H9 (cell line): ENCODE measurements around the gene PIMREG. TPM values are rescaled to one million over a fixed set of nuclear protein-coding genes. Genes with fewer than 3 reads are reported as not detected.

Experiments
- DNase-seq: peaks from one replicate; pipeline ENCODE4 v3.0.0-alpha.2; 2017
- H2AFZ ChIP-seq: one replicate; pipeline ENCODE4 v1.6.1; 2013; ENCODE audit warnings: mild to moderate bottlenecking, low read length, control low read depth, moderate library complexity
- H2AK5ac ChIP-seq: 2 replicates; pipeline ENCODE4 v1.6.1; 2013; ENCODE audit warnings: low read length, control low read depth, mixed read lengths; ENCODE audit not compliant: insufficient read length
- H2BK120ac ChIP-seq: one replicate; pipeline ENCODE4 v1.6.1; 2013; ENCODE audit warnings: low read depth, mild to moderate bottlenecking, low read length, control low read depth, inconsistent platforms; ENCODE audit not compliant: poor library complexity, severe bottlenecking
- H2BK12ac ChIP-seq: 2 replicates; pipeline ENCODE4 v1.6.1; 2013; ENCODE audit warnings: low read length, control low read depth, mixed read lengths, low read depth; ENCODE audit not compliant: insufficient read length
- H2BK15ac ChIP-seq: 2 replicates; pipeline ENCODE4 v1.6.1; 2013; ENCODE audit warnings: low read depth, low read length, control low read depth
- H2BK20ac ChIP-seq: one replicate; pipeline ENCODE4 v1.6.1; 2013; ENCODE audit warnings: low read depth, mild to moderate bottlenecking, low read length, control low read depth, inconsistent platforms; ENCODE audit not compliant: poor library complexity, severe bottlenecking
- H2BK5ac ChIP-seq: 2 replicates; pipeline ENCODE4 v1.6.1; 2013; ENCODE audit warnings: low read length, control low read depth, mixed read lengths; ENCODE audit not compliant: insufficient read length
- H3K14ac ChIP-seq: 2 replicates; pipeline ENCODE4 v1.6.1; 2013; ENCODE audit warnings: low read length, control low read depth; ENCODE audit not compliant: insufficient read depth
- H3K18ac ChIP-seq: 2 replicates; pipeline ENCODE4 v1.6.1; 2013; ENCODE audit warnings: low read depth, mild to moderate bottlenecking, mixed read lengths, low read length, control low read depth; ENCODE audit not compliant: insufficient read length
- H3K23ac ChIP-seq: 2 replicates; pipeline ENCODE4 v1.6.1; 2013; ENCODE audit warnings: low read length, control low read depth, mixed read lengths, low read depth; ENCODE audit not compliant: insufficient read length
- H3K23me2 ChIP-seq: 2 replicates; pipeline ENCODE4 v1.6.1; 2013; ENCODE audit warnings: low read depth, mild to moderate bottlenecking, mixed read lengths, low read length, control low read depth; ENCODE audit not compliant: insufficient read length, poor library complexity, severe bottlenecking
- H3K27ac ChIP-seq: 2 replicates; pipeline ENCODE4 v1.5.1; 2013; ENCODE audit warnings: low read length, control low read depth, mixed read lengths, low read depth; ENCODE audit not compliant: insufficient read length
- H3K27me3 ChIP-seq: 2 replicates; pipeline ENCODE4 v1.6.1; 2013; ENCODE audit warnings: low read length, control low read depth, inconsistent platforms; ENCODE audit not compliant: insufficient read depth
- H3K4ac ChIP-seq: 2 replicates; pipeline ENCODE4 v1.6.1; 2013; ENCODE audit warnings: low read depth, mild to moderate bottlenecking, control low read depth, inconsistent platforms, low read length, moderate library complexity
- H3K4me1 ChIP-seq: 2 replicates; pipeline ENCODE4 v1.6.1; 2013; ENCODE audit warnings: low read length, control low read depth, inconsistent platforms; ENCODE audit not compliant: insufficient read depth
- H3K4me2 ChIP-seq: 2 replicates; pipeline ENCODE4 v1.6.1; 2013; ENCODE audit warnings: low read length, control low read depth, mixed read lengths; ENCODE audit not compliant: insufficient read length, insufficient read depth
- H3K56ac ChIP-seq: 2 replicates; pipeline ENCODE4 v1.6.1; 2013; ENCODE audit warnings: low read depth, mild to moderate bottlenecking, mixed read lengths, low read length, control low read depth; ENCODE audit not compliant: insufficient read length
- H3K79me1 ChIP-seq: 2 replicates; pipeline ENCODE4 v1.6.1; 2013; ENCODE audit warnings: low read depth, mild to moderate bottlenecking, moderate library complexity, low read length, control low read depth, inconsistent platforms; ENCODE audit not compliant: insufficient read depth, poor library complexity, severe bottlenecking
- H3K79me2 ChIP-seq: 2 replicates; pipeline ENCODE4 v1.6.1; 2013; ENCODE audit warnings: low read length, control low read depth, inconsistent platforms; ENCODE audit not compliant: insufficient read depth
- H3K9ac ChIP-seq: 2 replicates; pipeline ENCODE4 v1.6.1; 2013; ENCODE audit warnings: low read length, control low read depth, mixed read lengths; ENCODE audit not compliant: insufficient read length; ENCODE audit errors: extremely low read depth
- H3K9me3 ChIP-seq: one replicate; pipeline ENCODE4 v1.6.1; 2013; ENCODE audit warnings: low read depth, low read length, inconsistent platforms; ENCODE audit not compliant: control insufficient read depth
- H3T11ph ChIP-seq: one replicate; pipeline ENCODE4 v1.6.1; 2013; ENCODE audit warnings: mild to moderate bottlenecking, low read length, control low read depth, inconsistent platforms
- H4K20me1 ChIP-seq: one replicate; pipeline ENCODE4 v1.6.1; 2013; ENCODE audit not compliant: control insufficient read depth, insufficient read length, insufficient read depth
- H4K5ac ChIP-seq: 2 replicates; pipeline ENCODE4 v1.6.1; 2013; ENCODE audit warnings: low read depth, mild to moderate bottlenecking, mixed read lengths, low read length, control low read depth; ENCODE audit not compliant: insufficient read length
- H4K8ac ChIP-seq: replicated peaks from 2 replicates; pipeline ENCODE4 v1.6.1; 2013; ENCODE audit warnings: low read length, control low read depth, mixed read lengths, low read depth; ENCODE audit not compliant: insufficient read length
- H4K91ac ChIP-seq: 2 replicates; pipeline ENCODE4 v1.6.1; 2013; ENCODE audit warnings: low read depth, mild to moderate bottlenecking, moderate library complexity, mixed read lengths, low read length, control low read depth; ENCODE audit not compliant: insufficient read length
- H3K27ac Mint-ChIP-seq, 3 experiments: 2 replicates in 2 of 3; 3 replicates in 1 of 3; pipeline ENCODE4 v1.8.0; 2020 to 2021; ENCODE audit warnings: mixed read lengths in 3 of 3, mild to moderate bottlenecking in 1 of 3, moderate library complexity in 1 of 3
- H3K27me3 Mint-ChIP-seq: 2 replicates; pipeline ENCODE4 v1.8.0; 2021; ENCODE audit warnings: low read depth, mild to moderate bottlenecking, moderate library complexity, mixed read lengths
- H3K36me3 Mint-ChIP-seq, 3 experiments: 2 replicates in 2 of 3; 3 replicates in 1 of 3; pipeline ENCODE4 v1.8.0; 2020 to 2021; ENCODE audit warnings: low read depth in 3 of 3, mixed read lengths in 3 of 3; ENCODE audit not compliant: insufficient read depth in 1 of 3
- H3K4me1 Mint-ChIP-seq, 2 experiments: 2 replicates each; pipeline ENCODE4 v1.8.0; 2020; ENCODE audit warnings: mixed read lengths in 2 of 2
- H3K4me3 Mint-ChIP-seq, 2 experiments: 2 replicates in 1 of 2; 3 replicates in 1 of 2; pipeline ENCODE4 v1.8.0; 2020 to 2021; ENCODE audit warnings: mild to moderate bottlenecking in 2 of 2, mixed read lengths in 2 of 2, moderate library complexity in 1 of 2
- H3K9me3 Mint-ChIP-seq, 2 experiments: 2 replicates in 1 of 2; 3 replicates in 1 of 2; pipeline ENCODE4 v1.8.0; 2020; ENCODE audit warnings: mild to moderate bottlenecking in 2 of 2, mixed read lengths in 2 of 2, moderate library complexity in 1 of 2
- WGBS: extraction: QIAGEN DNeasy Blood & Tissue Kit; methylation state at CpG from one replicate; pipeline ENCODE4 v1.1.7; 2013; ENCODE audit warnings: missing lambda C conversion rate, low lambda C conversion rate, mixed read lengths; ENCODE audit not compliant: insufficient read length; ENCODE audit errors: extremely low coverage; 5-methylcytosine and 5-hydroxymethylcytosine counted together
- total RNA-seq: library from RNA; stranded (reverse); gene quantifications from 2 replicates; pipeline ENCODE4 v1.2.1, GENCODE V29; 2021
- TF ChIP-seq, protein P1 (sequence below): fragments of 200-600 bp; sonication (generic); conservative IDR thresholded peaks from 3 replicates; pipeline ENCODE4 v1.8.0; 2021; ENCODE audit warnings: antibody characterized with exemption, mild to moderate bottlenecking

Gene PIMREG
- total RNA-seq, 1 experiment from 2014 or later, result 91.6 TPM

DNA sequence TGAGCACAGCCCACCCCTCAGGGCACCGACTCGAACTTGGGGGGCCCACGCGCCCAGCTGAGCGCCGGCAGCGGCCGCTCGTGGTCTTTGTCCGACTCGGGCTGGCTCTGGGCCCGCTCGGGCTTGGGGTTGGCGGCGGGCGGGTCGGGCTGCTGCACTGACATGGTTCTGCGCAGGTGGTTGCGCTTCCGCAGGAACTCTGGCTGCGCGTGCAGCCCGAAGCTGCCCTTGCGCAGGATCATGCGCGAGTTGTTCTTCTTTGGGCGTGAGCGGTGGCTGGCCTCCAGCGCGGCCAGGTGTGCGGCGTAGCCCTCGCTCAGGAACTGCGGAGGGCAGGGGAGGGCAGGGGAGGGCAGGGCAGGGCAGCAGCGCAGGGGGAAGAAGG, 11.1 kb downstream of the PIMREG start:
- Histone ChIP-seq H3K23me2 (peaks cover 5% of the 10 kb centered on the region), H2BK120ac (no peak overlapping the region), H3K4ac (no peak overlapping the region), H4K5ac (no peak overlapping the region), H2BK15ac (no peak overlapping the region), H3K9ac (no peak overlapping the region), H3K18ac (peak overlapping the region; percentile 68), H4K20me1 (no peaks in the 10 kb centered on the region), H2AFZ (no peak overlapping the region), H3K4me2 (peak overlapping the region; percentile 61), H3K79me2 (no peaks in the 10 kb centered on the region), H3K79me1 (no peaks in the 10 kb centered on the region), H3K27ac (no peak overlapping the region), H3T11ph (no peak overlapping the region), H3K14ac (peak overlapping the region; percentile 89), H2AK5ac (no peak overlapping the region), H4K91ac (peak overlapping the region; percentile 13), H2BK20ac (no peak overlapping the region), H3K4me1 (peaks cover 12% of the 10 kb centered on the region; the same call in 1 of the 2 replicates), H3K27me3 (no peaks in the 10 kb centered on the region), H3K9me3 (no peaks in the 10 kb centered on the region), H3K56ac (no peak overlapping the region), H2BK12ac (no peak overlapping the region), H4K8ac (no peak overlapping the region), H2BK5ac (no peak overlapping the region), H3K23ac (no peak overlapping the region)
- WGBS, result no CpG with 5 or more reads among the region's 35 CpGs
- peaks cover 0 to 11% (median 1%) of the 10 kb centered on the region in 3 experiments; a peak in 4 of 7 replicates for H3K36me3 Mint-ChIP-seq
- H3K4me3 Mint-ChIP-seq, result peak overlapping the region; percentile 62 to 71
- H3K27me3 Mint-ChIP-seq, result peaks cover 3% of the 10 kb centered on the region
- no peak overlapping the region for H3K27ac Mint-ChIP-seq
- DNase-seq, result peak; percentile 81
- H3K4me1 Mint-ChIP-seq, result peaks cover 45 to 56% of the 10 kb centered on the region in 2 experiments
- TF ChIP-seq, protein P1, sequence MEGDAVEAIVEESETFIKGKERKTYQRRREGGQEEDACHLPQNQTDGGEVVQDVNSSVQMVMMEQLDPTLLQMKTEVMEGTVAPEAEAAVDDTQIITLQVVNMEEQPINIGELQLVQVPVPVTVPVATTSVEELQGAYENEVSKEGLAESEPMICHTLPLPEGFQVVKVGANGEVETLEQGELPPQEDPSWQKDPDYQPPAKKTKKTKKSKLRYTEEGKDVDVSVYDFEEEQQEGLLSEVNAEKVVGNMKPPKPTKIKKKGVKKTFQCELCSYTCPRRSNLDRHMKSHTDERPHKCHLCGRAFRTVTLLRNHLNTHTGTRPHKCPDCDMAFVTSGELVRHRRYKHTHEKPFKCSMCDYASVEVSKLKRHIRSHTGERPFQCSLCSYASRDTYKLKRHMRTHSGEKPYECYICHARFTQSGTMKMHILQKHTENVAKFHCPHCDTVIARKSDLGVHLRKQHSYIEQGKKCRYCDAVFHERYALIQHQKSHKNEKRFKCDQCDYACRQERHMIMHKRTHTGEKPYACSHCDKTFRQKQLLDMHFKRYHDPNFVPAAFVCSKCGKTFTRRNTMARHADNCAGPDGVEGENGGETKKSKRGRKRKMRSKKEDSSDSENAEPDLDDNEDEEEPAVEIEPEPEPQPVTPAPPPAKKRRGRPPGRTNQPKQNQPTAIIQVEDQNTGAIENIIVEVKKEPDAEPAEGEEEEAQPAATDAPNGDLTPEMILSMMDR, result no peak
- no peaks in the 10 kb centered on the region; a peak in 1 of 5 replicates for H3K9me3 Mint-ChIP-seq
